Vagina (tissue), 2 donors: Measurements from ENCODE around the gene DDA1. TPM values are rescaled to one million over a fixed set of nuclear protein-coding genes. Genes with fewer than 3 reads are reported as not detected.
"Not testable (repeated sequence)": the region's sequence is repeated elsewhere in the genome, so short reads cannot be mapped to it uniquely, and the experiment has no call there.

Experiments
- DNase-seq, 2 donors: peaks; one replicate each; pipeline ENCODE4 v3.0.0-alpha.2; 2017; ENCODE audit errors: extremely low spot score in 2 of 2
- H3K27ac ChIP-seq: fragments of 200-600 bp; sonication (generic); one replicate; pipeline ENCODE4 v1.5.1; 2019
- H3K27me3 ChIP-seq: fragments of 200-600 bp; sonication (generic); one replicate; pipeline ENCODE4 v1.5.1; 2019
- H3K36me3 ChIP-seq, 2 donors: fragments of 200-600 bp; sonication (generic); one replicate each; pipeline ENCODE4 v1.5.1; 2017 to 2019
- H3K4me1 ChIP-seq: fragments of 200-600 bp; sonication (generic); one replicate; pipeline ENCODE4 v1.5.1; 2019
- H3K4me3 ChIP-seq, 2 donors: fragments of 200-600 bp; sonication (generic); 1 replicate in 1 of 2; 2 replicates in 1 of 2; pipeline ENCODE4 v1.5.1; 2016 to 2019
- H3K9me3 ChIP-seq: fragments of 200-600 bp; sonication (generic); one replicate; pipeline ENCODE4 v1.5.1; 2019
- POLR2A ChIP-seq, 2 donors: fragments of 450-650 bp; IDR thresholded peaks; one replicate each; pipeline ENCODE4 v1.6.1; 2017; ENCODE audit warnings: antibody characterized with exemption in 2 of 2, mild to moderate bottlenecking in 2 of 2, moderate library complexity in 2 of 2
- POLR2AphosphoS5 ChIP-seq, 2 donors: sonication (generic); formaldehyde crosslinking; IDR thresholded peaks; one replicate each; pipeline ENCODE4 v1.9.0; 2017; ENCODE audit warnings: antibody characterized with exemption in 2 of 2, mild to moderate bottlenecking in 2 of 2, low read depth in 1 of 2; ENCODE audit not compliant: insufficient read depth in 1 of 2
- intact Hi-C: fragments of 100-400 bp; cut with DNase I; formaldehyde crosslinking; loops from one replicate; pipeline ENCODE4 v1.15.1; 2023
- total RNA-seq: library from RNA; depleted of rRNA; stranded (reverse); fragments of >200 nt; gene quantifications from one replicate; pipeline ENCODE4 v1.2.3, GENCODE V29; 2016
- TF ChIP-seq, protein P1 (sequence below), 3 experiments: fragments of 450-650 bp in 2 of 3; fragments of 200-600 bp in 1 of 3; sonication (generic) in 1 of 3; IDR thresholded peaks; one replicate each; pipeline ENCODE4 v1.5.1; 2017 to 2019; ENCODE audit warnings: antibody characterized with exemption in 3 of 3, mild to moderate bottlenecking in 2 of 3, moderate library complexity in 2 of 3

DDA1 gene
- total RNA-seq, 1 donor from 2014 or later, result 12.0 TPM

GRCh38 chr19:17294051-17294891, 15.1 kb upstream of the DDA1 start:
- Histone ChIP-seq H3K27ac (no peak overlapping the region), H3K9me3 (no peaks in the 10 kb centered on the region), H3K36me3 (peaks cover 0 to 7% of the 10 kb centered on the region in 2 donors), H3K4me3 (no peak overlapping the region), H3K4me1 (peaks cover 9% of the 10 kb centered on the region), H3K27me3 (no peaks in the 10 kb centered on the region)
- TF ChIP-seq POLR2A (IDR thresholded peaks at IDR 0.05) (no peak), POLR2AphosphoS5 (IDR thresholded peaks at IDR 0.05; ENCODE audit: insufficient read depth in 1 of 2, low read depth in 1 of 2) (no peak)
- TF ChIP-seq, protein P1, sequence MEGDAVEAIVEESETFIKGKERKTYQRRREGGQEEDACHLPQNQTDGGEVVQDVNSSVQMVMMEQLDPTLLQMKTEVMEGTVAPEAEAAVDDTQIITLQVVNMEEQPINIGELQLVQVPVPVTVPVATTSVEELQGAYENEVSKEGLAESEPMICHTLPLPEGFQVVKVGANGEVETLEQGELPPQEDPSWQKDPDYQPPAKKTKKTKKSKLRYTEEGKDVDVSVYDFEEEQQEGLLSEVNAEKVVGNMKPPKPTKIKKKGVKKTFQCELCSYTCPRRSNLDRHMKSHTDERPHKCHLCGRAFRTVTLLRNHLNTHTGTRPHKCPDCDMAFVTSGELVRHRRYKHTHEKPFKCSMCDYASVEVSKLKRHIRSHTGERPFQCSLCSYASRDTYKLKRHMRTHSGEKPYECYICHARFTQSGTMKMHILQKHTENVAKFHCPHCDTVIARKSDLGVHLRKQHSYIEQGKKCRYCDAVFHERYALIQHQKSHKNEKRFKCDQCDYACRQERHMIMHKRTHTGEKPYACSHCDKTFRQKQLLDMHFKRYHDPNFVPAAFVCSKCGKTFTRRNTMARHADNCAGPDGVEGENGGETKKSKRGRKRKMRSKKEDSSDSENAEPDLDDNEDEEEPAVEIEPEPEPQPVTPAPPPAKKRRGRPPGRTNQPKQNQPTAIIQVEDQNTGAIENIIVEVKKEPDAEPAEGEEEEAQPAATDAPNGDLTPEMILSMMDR (IDR thresholded peaks at IDR 0.05), result no peak
- DNase-seq, result no peak
- intact Hi-C loops, result no loop called here

GRCh38 chr19:17295551-17295950, 13.8 kb upstream of the DDA1 start:
- H3K4me1 ChIP-seq, H3K27me3 ChIP-seq, DNase-seq, intact Hi-C loops, H3K4me3 ChIP-seq, H3K9me3 ChIP-seq, H3K27ac ChIP-seq, H3K36me3 ChIP-seq: not testable (repeated sequence)

GRCh38 chr19:17296273-17296672, 13.1 kb upstream of the DDA1 start:
- Histone ChIP-seq H3K27ac (no peak overlapping the region), H3K9me3 (no peaks in the 10 kb centered on the region), H3K27me3 (no peaks in the 10 kb centered on the region), H3K4me1 (peaks cover 9% of the 10 kb centered on the region), H3K36me3 (peaks cover 0 to 7% of the 10 kb centered on the region in 2 donors), H3K4me3 (no peak overlapping the region)
- TF ChIP-seq POLR2A (IDR thresholded peaks at IDR 0.05), result no peak
- no peak for TF ChIP-seq POLR2AphosphoS5 (IDR thresholded peaks at IDR 0.05; ENCODE audit: insufficient read depth in 1 of 2, low read depth in 1 of 2)
- TF ChIP-seq, protein P1 (IDR thresholded peaks at IDR 0.05), result no peak
- intact Hi-C loops, result no loop called here
- DNase-seq, result no peak

- Histone ChIP-seq H3K4me3 (no peak overlapping the region), H3K4me1 (peaks cover 6% of the 10 kb centered on the region), H3K36me3 (peaks cover 0 to 7% of the 10 kb centered on the region in 2 donors), H3K27me3 (no peaks in the 10 kb centered on the region), H3K27ac (no peak overlapping the region), H3K9me3 (no peaks in the 10 kb centered on the region)
- TF ChIP-seq, protein P1 (IDR thresholded peaks at IDR 0.05), result no peak
- TF ChIP-seq POLR2AphosphoS5 (IDR thresholded peaks at IDR 0.05; ENCODE audit: insufficient read depth in 1 of 2, low read depth in 1 of 2) (no peak), POLR2A (IDR thresholded peaks at IDR 0.05) (no peak)
- no peak for DNase-seq
- intact Hi-C loops, result no loop called here
Observed at GRCh38 chr19:17296976-17297375, 12.4 kb upstream of the DDA1 start.

- Histone ChIP-seq H3K4me1 (peaks cover 33% of the 10 kb centered on the region), H3K9me3 (no peaks in the 10 kb centered on the region), H3K27ac (no peak overlapping the region), H3K4me3 (no peak overlapping the region), H3K27me3 (no peaks in the 10 kb centered on the region), H3K36me3 (peaks cover 0 to 7% of the 10 kb centered on the region in 2 donors)
- DNase-seq, result no peak
- intact Hi-C loops, result no loop called here
- no peak for TF ChIP-seq POLR2A (IDR thresholded peaks at IDR 0.05)
- TF ChIP-seq POLR2AphosphoS5 (IDR thresholded peaks at IDR 0.05; ENCODE audit: insufficient read depth in 1 of 2, low read depth in 1 of 2), result no peak
- TF ChIP-seq, protein P1 (IDR thresholded peaks at IDR 0.05), result no peak
Observed at GRCh38 chr19:17300992-17301619, 8.3 kb upstream of the DDA1 start.
